ENCODE measurements around the gene SIRPD. TPM values are rescaled to one million over a fixed set of nuclear protein-coding genes. Genes with fewer than 3 reads are reported as not detected.
"Not testable (repeated sequence)": the region's sequence is repeated elsewhere in the genome, so short reads cannot be mapped to it uniquely, and the experiment has no call there.

Gene SIRPD
- total RNA-seq, 1 experiment from 2014 or later = not detected

DNA sequence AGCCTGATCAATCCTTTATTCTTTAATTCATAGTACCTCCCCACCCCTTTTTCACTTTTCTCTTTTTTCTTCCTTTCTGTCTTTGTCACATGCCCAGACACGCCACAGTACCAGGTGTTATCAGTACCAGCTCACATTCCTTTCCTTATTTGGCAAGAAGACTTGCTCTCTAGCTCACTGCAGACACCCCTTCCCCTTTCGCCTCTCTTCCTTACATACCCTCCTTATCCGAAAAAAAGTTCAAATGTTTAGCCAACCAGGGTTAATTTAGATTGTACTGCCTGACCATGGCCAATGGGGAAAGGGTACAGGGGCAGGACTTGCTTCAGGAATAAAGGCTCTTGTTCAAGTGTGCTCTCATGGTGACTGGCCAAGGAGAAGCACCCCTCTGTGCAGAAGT lies 57.0 kb downstream of the SIRPD start:
- Histone ChIP-seq H3K36me3 (ENCODE audit: insufficient read depth, low read length) (no peaks in the 10 kb centered on the region), H3K9me3 (ENCODE audit: low read length) (no peaks in the 10 kb centered on the region), H3K9ac (ENCODE audit: low read length) (no peak overlapping the region), H3K27ac (ENCODE audit: low read length) (no peak overlapping the region), H3K9me2 (replicated peaks; ENCODE audit: insufficient read depth, low read length) (no peaks in the 10 kb centered on the region), H3K4me3 (ENCODE audit: low read length) (no peak overlapping the region), H3K27me3 (ENCODE audit: low read length) (no peaks in the 10 kb centered on the region; the same call in 1 of the 2 replicates), H4K20me1 (ENCODE audit: insufficient read depth, low read depth, low read length) (no peaks in the 10 kb centered on the region), H3K4me2 (ENCODE audit: low read depth, low read length, poor library complexity, severe bottlenecking) (no peak overlapping the region), H3K4me1 (ENCODE audit: low read length) (no peaks in the 10 kb centered on the region), H3K79me2 (ENCODE audit: low read length) (no peaks in the 10 kb centered on the region), H2AFZ (ENCODE audit: low read length) (no peak overlapping the region)
- DNase-seq = no peak

GRCh38 chr20:1499528-1500420 lies 57.7 kb downstream of the SIRPD start:
- Histone ChIP-seq H3K9me3 (ENCODE audit: low read length) (no peaks in the 10 kb centered on the region), H3K4me1 (ENCODE audit: low read length) (peaks cover 7% of the 10 kb centered on the region), H3K9me2 (replicated peaks; ENCODE audit: insufficient read depth, low read length) (no peaks in the 10 kb centered on the region), H2AFZ (ENCODE audit: low read length) (no peak overlapping the region), H3K4me2 (ENCODE audit: low read depth, low read length, poor library complexity, severe bottlenecking) (no peak overlapping the region), H3K4me3 (ENCODE audit: low read length) (no peak overlapping the region), H3K27ac (ENCODE audit: low read length) (no peak overlapping the region), H3K36me3 (ENCODE audit: insufficient read depth, low read length) (no peaks in the 10 kb centered on the region), H3K27me3 (ENCODE audit: low read length) (no peaks in the 10 kb centered on the region; the same call in 1 of the 2 replicates), H3K79me2 (ENCODE audit: low read length) (no peaks in the 10 kb centered on the region), H3K9ac (ENCODE audit: low read length) (no peak overlapping the region), H4K20me1 (ENCODE audit: insufficient read depth, low read depth, low read length) (no peaks in the 10 kb centered on the region)
- DNase-seq = no peak

DNA sequence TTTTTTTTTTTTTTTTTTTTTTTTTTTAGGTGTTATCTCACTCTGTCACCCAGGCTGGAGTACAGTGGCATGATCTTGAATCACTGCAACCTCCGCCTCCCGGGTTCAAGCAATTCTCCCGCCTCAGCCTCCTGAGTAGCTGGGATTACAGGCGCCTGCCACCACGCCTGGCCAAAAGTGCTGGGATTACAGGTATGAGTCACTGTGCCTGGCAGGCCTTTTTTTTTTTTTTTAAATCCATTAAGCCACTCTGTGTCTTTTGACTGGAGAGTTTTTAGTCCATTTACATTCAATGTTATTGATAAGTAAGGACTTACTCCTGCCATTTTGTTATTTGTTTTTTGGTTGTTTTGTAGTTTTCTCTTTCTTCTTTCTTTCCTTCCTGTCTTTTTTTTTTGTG lies 60.1 kb downstream of the SIRPD start:
- not testable (repeated sequence) for H3K9ac ChIP-seq (ENCODE audit: low read length); H3K27ac ChIP-seq (ENCODE audit: low read length); H3K9me3 ChIP-seq (ENCODE audit: low read length); H3K4me3 ChIP-seq (ENCODE audit: low read length); H3K36me3 ChIP-seq (ENCODE audit: insufficient read depth, low read length); DNase-seq; H2AFZ ChIP-seq (ENCODE audit: low read length); H3K27me3 ChIP-seq (ENCODE audit: low read length); H3K9me2 ChIP-seq (replicated peaks; ENCODE audit: insufficient read depth, low read length); H3K4me2 ChIP-seq (ENCODE audit: low read depth, low read length, poor library complexity, severe bottlenecking); H4K20me1 ChIP-seq (ENCODE audit: insufficient read depth, low read depth, low read length); H3K79me2 ChIP-seq (ENCODE audit: low read length)
- peaks cover 24% of the 10 kb centered on the region for H3K4me1 ChIP-seq (ENCODE audit: low read length)

- H3K9ac ChIP-seq (ENCODE audit: low read length) = no peak overlapping the region
- no peaks in the 10 kb centered on the region for H3K79me2 ChIP-seq (ENCODE audit: low read length)
- H3K27ac ChIP-seq (ENCODE audit: low read length) = no peak overlapping the region
- H2AFZ ChIP-seq (ENCODE audit: low read length) = no peak overlapping the region
- no peaks in the 10 kb centered on the region for H4K20me1 ChIP-seq (ENCODE audit: insufficient read depth, low read depth, low read length)
- H3K9me2 ChIP-seq (replicated peaks; ENCODE audit: insufficient read depth, low read length) = no peaks in the 10 kb centered on the region
- no peaks in the 10 kb centered on the region for H3K9me3 ChIP-seq (ENCODE audit: low read length)
- H3K36me3 ChIP-seq (ENCODE audit: insufficient read depth, low read length) = no peaks in the 10 kb centered on the region
- H3K4me1 ChIP-seq (ENCODE audit: low read length) = peaks cover 29% of the 10 kb centered on the region
- H3K27me3 ChIP-seq (ENCODE audit: low read length) = no peaks in the 10 kb centered on the region; the same call in 1 of the 2 replicates
- no peak overlapping the region for H3K4me2 ChIP-seq (ENCODE audit: low read depth, low read length, poor library complexity, severe bottlenecking)
- DNase-seq = no peak
- no peak overlapping the region for H3K4me3 ChIP-seq (ENCODE audit: low read length)
Measured at GRCh38 chr20:1496930-1497329, 60.6 kb downstream of the SIRPD start.

- peak overlapping the region; percentile 23; the same call in 1 of the 2 replicates for H3K27ac ChIP-seq (ENCODE audit: low read length)
- no peaks in the 10 kb centered on the region for H3K9me3 ChIP-seq (ENCODE audit: low read length)
- no peaks in the 10 kb centered on the region for H3K79me2 ChIP-seq (ENCODE audit: low read length)
- H3K4me2 ChIP-seq (ENCODE audit: low read depth, low read length, poor library complexity, severe bottlenecking) = peak overlapping the region; percentile 64
- H3K9ac ChIP-seq (ENCODE audit: low read length) = 0 out of 2 replicates have a peak overlapping the region, but pooled peaks have one; percentile 5
- peaks cover 34% of the 10 kb centered on the region for H3K4me1 ChIP-seq (ENCODE audit: low read length)
- peak; percentile 59 for DNase-seq
- no peak overlapping the region for H2AFZ ChIP-seq (ENCODE audit: low read length)
- H3K4me3 ChIP-seq (ENCODE audit: low read length) = peak overlapping the region; percentile 35
- H4K20me1 ChIP-seq (ENCODE audit: insufficient read depth, low read depth, low read length) = no peaks in the 10 kb centered on the region
- no peaks in the 10 kb centered on the region for H3K9me2 ChIP-seq (replicated peaks; ENCODE audit: insufficient read depth, low read length)
- H3K27me3 ChIP-seq (ENCODE audit: low read length) = no peaks in the 10 kb centered on the region; the same call in 1 of the 2 replicates
- no peaks in the 10 kb centered on the region for H3K36me3 ChIP-seq (ENCODE audit: insufficient read depth, low read length)
Measured at GRCh38 chr20:1494436-1494835, 63.1 kb downstream of the SIRPD start.

- H3K9me3 ChIP-seq (ENCODE audit: low read length) = no peaks in the 10 kb centered on the region
- H4K20me1 ChIP-seq (ENCODE audit: insufficient read depth, low read depth, low read length) = no peaks in the 10 kb centered on the region
- H3K36me3 ChIP-seq (ENCODE audit: insufficient read depth, low read length) = no peaks in the 10 kb centered on the region
- H3K4me3 ChIP-seq (ENCODE audit: low read length) = no peak overlapping the region
- H3K4me1 ChIP-seq (ENCODE audit: low read length) = peaks cover 34% of the 10 kb centered on the region
- no peak for DNase-seq
- H3K79me2 ChIP-seq (ENCODE audit: low read length) = no peaks in the 10 kb centered on the region
- H3K9ac ChIP-seq (ENCODE audit: low read length) = no peak overlapping the region
- peak overlapping the region; percentile 64 for H3K4me2 ChIP-seq (ENCODE audit: low read depth, low read length, poor library complexity, severe bottlenecking)
- no peaks in the 10 kb centered on the region for H3K9me2 ChIP-seq (replicated peaks; ENCODE audit: insufficient read depth, low read length)
- no peak overlapping the region for H3K27ac ChIP-seq (ENCODE audit: low read length)
- no peak overlapping the region for H2AFZ ChIP-seq (ENCODE audit: low read length)
- H3K27me3 ChIP-seq (ENCODE audit: low read length) = no peaks in the 10 kb centered on the region
Measured at GRCh38 chr20:1493536-1493935, 64.0 kb downstream of the SIRPD start.

DNA sequence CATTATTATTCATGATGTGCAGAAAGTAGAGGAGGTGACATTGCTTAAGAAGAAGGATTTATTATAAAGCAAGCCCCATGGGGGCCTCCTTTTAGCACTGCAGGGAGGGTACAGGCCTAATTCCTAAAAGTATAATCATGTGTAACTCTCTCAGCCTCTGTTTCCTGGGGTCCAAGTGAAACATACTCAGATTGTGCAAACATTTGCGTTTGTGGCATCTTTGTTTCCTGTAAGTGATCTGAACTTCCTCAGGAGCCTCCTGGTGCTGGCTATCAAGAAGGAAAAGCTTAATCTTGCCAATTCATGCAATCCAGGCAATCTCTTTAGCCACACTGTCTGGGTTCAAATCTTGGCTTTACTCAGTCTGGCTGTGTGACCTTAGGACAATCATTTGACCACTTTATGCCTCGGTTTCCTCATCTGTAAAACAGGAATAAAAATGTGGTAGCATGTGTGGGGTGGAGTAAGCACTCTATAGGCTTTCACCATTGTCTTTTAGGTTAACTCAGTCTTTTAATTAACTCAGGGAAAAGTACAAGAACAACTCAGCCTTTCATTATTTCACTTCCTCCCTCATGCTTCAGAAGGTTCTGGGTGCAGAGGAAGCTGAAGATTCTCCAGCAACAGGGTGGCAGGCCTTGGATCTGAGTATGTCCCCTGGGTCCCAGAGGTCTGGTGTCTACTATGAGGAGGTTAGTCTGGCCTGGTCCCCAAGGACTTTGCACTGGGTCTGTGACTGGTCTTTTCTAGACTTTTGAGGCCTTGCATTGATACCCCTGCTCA lies 65.5 kb downstream of the SIRPD start:
- Histone ChIP-seq H4K20me1 (ENCODE audit: insufficient read depth, low read depth, low read length) (no peaks in the 10 kb centered on the region), H3K9me2 (replicated peaks; ENCODE audit: insufficient read depth, low read length) (no peaks in the 10 kb centered on the region), H3K4me2 (ENCODE audit: low read depth, low read length, poor library complexity, severe bottlenecking) (no peak overlapping the region), H3K79me2 (ENCODE audit: low read length) (no peaks in the 10 kb centered on the region), H2AFZ (ENCODE audit: low read length) (no peak overlapping the region), H3K27ac (ENCODE audit: low read length) (no peak overlapping the region), H3K4me3 (ENCODE audit: low read length) (no peak overlapping the region), H3K27me3 (ENCODE audit: low read length) (no peaks in the 10 kb centered on the region), H3K36me3 (ENCODE audit: insufficient read depth, low read length) (no peaks in the 10 kb centered on the region), H3K9ac (ENCODE audit: low read length) (no peak overlapping the region), H3K9me3 (ENCODE audit: low read length) (no peaks in the 10 kb centered on the region), H3K4me1 (ENCODE audit: low read length) (peaks cover 34% of the 10 kb centered on the region)
- DNase-seq = no peak

GRCh38 chr20:1491281-1491840 lies 66.1 kb downstream of the SIRPD start, which contains the start of gene SIRPB2:
Gene SIRPB2 (minus strand): TSS chr20:1491420. CDS start chr20:1491359, 61 bp downstream.
- Histone ChIP-seq H2AFZ (ENCODE audit: low read length) (no peak within 1 kb of the TSS), H3K4me3 (ENCODE audit: low read length) (no peak within 1 kb of the TSS), H3K36me3 (ENCODE audit: insufficient read depth, low read length) (no peaks in the 10 kb centered on the region), H3K27me3 (ENCODE audit: low read length) (no peaks in the 10 kb centered on the region), H4K20me1 (ENCODE audit: insufficient read depth, low read depth, low read length) (no peaks in the 10 kb centered on the region), H3K27ac (ENCODE audit: low read length) (no peak within 1 kb of the TSS), H3K79me2 (ENCODE audit: low read length) (no peaks in the 10 kb centered on the region), H3K4me1 (ENCODE audit: low read length) (peaks cover 34% of the 10 kb centered on the region), H3K9me3 (ENCODE audit: low read length) (no peaks in the 10 kb centered on the region), H3K9me2 (replicated peaks; ENCODE audit: insufficient read depth, low read length) (no peaks in the 10 kb centered on the region), H3K9ac (ENCODE audit: low read length) (no peak within 1 kb of the TSS), H3K4me2 (ENCODE audit: low read depth, low read length, poor library complexity, severe bottlenecking) (no peak within 1 kb of the TSS)
- no peak for DNase-seq

All from Karpas-422 (cell line).